Liver (tissue), 9 donors: ENCODE data around the gene ADAMTS2. TPM values are rescaled to one million over a fixed set of nuclear protein-coding genes. Genes with fewer than 3 reads are reported as not detected.

Experiments
- DNase-seq: peaks from one replicate; pipeline ENCODE4 v3.0.0-alpha.2; 2017; ENCODE audit warnings: low spot score
- H3K27ac ChIP-seq, 2 donors: one replicate each; pipeline ENCODE4 v1.7.0; 2013; ENCODE audit warnings: inconsistent platforms in 2 of 2, low read length in 2 of 2, control low read depth in 1 of 2, low read depth in 1 of 2, mild to moderate bottlenecking in 1 of 2
- H3K27me3 ChIP-seq, 4 donors: one replicate each; pipeline versions ENCODE4 v1.6.1 to v1.7.0; 2013; ENCODE audit warnings: low read length in 3 of 4, inconsistent platforms in 1 of 4, mild to moderate bottlenecking in 1 of 4, moderate library complexity in 1 of 4; ENCODE audit not compliant: control insufficient read depth in 4 of 4, insufficient read depth in 4 of 4
- H3K36me3 ChIP-seq, 4 donors: one replicate each; pipeline versions ENCODE4 v1.6.1 to v1.7.0; 2013; ENCODE audit warnings: low read length in 3 of 4, mild to moderate bottlenecking in 3 of 4, low read depth in 1 of 4, moderate library complexity in 1 of 4; ENCODE audit not compliant: control insufficient read depth in 4 of 4, insufficient read depth in 3 of 4
- H3K4me1 ChIP-seq, 4 donors: one replicate each; pipeline versions ENCODE4 v1.6.1 to v1.7.0; 2013; ENCODE audit warnings: low read length in 3 of 4, mild to moderate bottlenecking in 3 of 4, moderate library complexity in 1 of 4; ENCODE audit not compliant: control insufficient read depth in 4 of 4, insufficient read depth in 4 of 4
- H3K4me3 ChIP-seq, 3 donors: one replicate each; pipeline versions ENCODE4 v1.6.1 to v1.7.0; 2013; ENCODE audit warnings: low read length in 3 of 3, control low read depth in 1 of 3, low read depth in 1 of 3, mild to moderate bottlenecking in 1 of 3
- H3K9ac ChIP-seq, 2 donors: one replicate each; pipeline ENCODE4 v1.7.0; 2013; ENCODE audit warnings: low read length in 2 of 2, mild to moderate bottlenecking in 2 of 2, moderate library complexity in 2 of 2, control low read depth in 1 of 2, low read depth in 1 of 2
- H3K9me3 ChIP-seq, 4 donors: one replicate each; pipeline versions ENCODE4 v1.6.1 to v1.7.0; 2013; ENCODE audit warnings: low read length in 3 of 4; ENCODE audit not compliant: control insufficient read depth in 4 of 4
- EGR1 ChIP-seq, 2 donors: IDR thresholded peaks; 2 replicates each; pipeline ENCODE4 v1.6.1; 2016 to 2018; ENCODE audit warnings: antibody characterized with exemption in 2 of 2, low read depth in 2 of 2
- FOXA1 ChIP-seq: IDR thresholded peaks from 2 replicates; pipeline ENCODE4 v1.6.1; 2016; ENCODE audit warnings: antibody characterized with exemption
- FOXA2 ChIP-seq: IDR thresholded peaks from 2 replicates; pipeline ENCODE4 v1.6.1; 2016; ENCODE audit warnings: antibody characterized with exemption
- GABPA ChIP-seq, 2 donors: IDR thresholded peaks in 1 of 2; conservative IDR thresholded peaks in 1 of 2; 2 replicates each; pipeline ENCODE4 v1.6.1; 2016; ENCODE audit warnings: antibody characterized with exemption in 2 of 2, mild to moderate bottlenecking in 1 of 2, moderate library complexity in 1 of 2
- HNF4A ChIP-seq, 2 donors: conservative IDR thresholded peaks; 2 replicates each; pipeline ENCODE4 v1.6.1; 2016; ENCODE audit warnings: antibody characterized with exemption in 2 of 2, mild to moderate bottlenecking in 2 of 2
- HNF4G ChIP-seq: IDR thresholded peaks from 2 replicates; pipeline ENCODE4 v1.6.1; 2016; ENCODE audit warnings: antibody characterized with exemption
- JUND ChIP-seq, 2 donors: IDR thresholded peaks; 2 replicates each; pipeline ENCODE4 v1.6.1; 2016; ENCODE audit warnings: antibody characterized with exemption in 2 of 2
- RAD21 ChIP-seq, 2 donors: IDR thresholded peaks; 2 replicates each; pipeline ENCODE4 v1.6.1; 2016; ENCODE audit warnings: antibody characterized with exemption in 2 of 2, mild to moderate bottlenecking in 2 of 2
- RXRA ChIP-seq, 2 donors: IDR thresholded peaks; 2 replicates each; pipeline ENCODE4 v1.6.1; 2017 to 2018; ENCODE audit warnings: antibody characterized with exemption in 2 of 2, mild to moderate bottlenecking in 1 of 2
- SP1 ChIP-seq: IDR thresholded peaks from 2 replicates; pipeline ENCODE4 v1.6.1; 2018; ENCODE audit warnings: antibody characterized with exemption, mild to moderate bottlenecking
- TAF1 ChIP-seq: conservative IDR thresholded peaks from 2 replicates; pipeline ENCODE4 v1.6.1; 2016; ENCODE audit warnings: antibody characterized with exemption, mild to moderate bottlenecking
- YY1 ChIP-seq: IDR thresholded peaks from 2 replicates; pipeline ENCODE4 v1.6.1; 2016; ENCODE audit warnings: antibody characterized with exemption, mild to moderate bottlenecking
- WGBS: extraction: QIAGEN DNeasy Blood & Tissue Kit; methylation state at CpG from one replicate; pipeline ENCODE4 v1.1.7; 2013; 5-methylcytosine and 5-hydroxymethylcytosine counted together
- polyA plus RNA-seq, 2 donors: library from polyadenylated mRNA; stranded (reverse) in 1 of 2; unstranded in 1 of 2; fragments of 200-250 nt in 1 of 2; fragments of >200 nt in 1 of 2; fragmentation: Nextera tagmentation in 1 of 2; extraction: Ambion mirVana in 1 of 2; gene quantifications; one replicate each; pipeline versions ENCODE4 v1.2.1 to v1.2.3, GENCODE V29; 2013 to 2015
- total RNA-seq, 2 donors: library from RNA; depleted of rRNA; stranded (reverse); fragments of >200 nt; gene quantifications; one replicate each; pipeline ENCODE4 v1.2.3, GENCODE V29; 2014
- TF ChIP-seq, protein P1 (sequence below): IDR thresholded peaks from 2 replicates; pipeline ENCODE4 v1.6.1; 2016; ENCODE audit warnings: antibody characterized with exemption
- TF ChIP-seq, protein P2 (sequence below): fragments of 150-350 bp; IDR thresholded peaks from 2 replicates; pipeline ENCODE4 v1.5.1; 2017; ENCODE audit warnings: improper control_type of control experiment, low read depth, low read length; ENCODE audit not compliant: missing input control
- TF ChIP-seq, protein P3 (sequence below): IDR thresholded peaks from 2 replicates; pipeline ENCODE4 v1.6.1; 2016; ENCODE audit warnings: antibody characterized with exemption
- donor health status: healthy.
- donor health status: healthy.
- donor health status: healthy.
- donor health status: healthy.
- donor health status: healthy.

The ADAMTS2 gene
- total and polyA plus RNA-seq, 4 donors = 2.7 to 24.3 (median 12.0) TPM

GRCh38 chr5:179361037-179361603, 15.9 kb upstream of the ADAMTS2 start:
- WGBS = 67% methylated on average over 16 of the region's 16 CpGs
- Histone ChIP-seq H3K4me3 (no peak overlapping the region), H3K9me3 (peaks cover 0 to 13% (median 6%) of the 10 kb centered on the region in 4 donors), H3K4me1 (no peaks in the 10 kb centered on the region), H3K27ac (no peak overlapping the region), H3K36me3 (no peaks in the 10 kb centered on the region), H3K9ac (no peak overlapping the region), H3K27me3 (no peaks in the 10 kb centered on the region)
- DNase-seq = no peak
- no peak for TF ChIP-seq TAF1
- no peak for TF ChIP-seq HNF4A (conservative IDR thresholded peaks at IDR 0.05)
- TF ChIP-seq RAD21 (IDR thresholded peaks at IDR 0.05) = no peak
- TF ChIP-seq JUND (IDR thresholded peaks at IDR 0.05) = no peak
- TF ChIP-seq, protein P1, sequence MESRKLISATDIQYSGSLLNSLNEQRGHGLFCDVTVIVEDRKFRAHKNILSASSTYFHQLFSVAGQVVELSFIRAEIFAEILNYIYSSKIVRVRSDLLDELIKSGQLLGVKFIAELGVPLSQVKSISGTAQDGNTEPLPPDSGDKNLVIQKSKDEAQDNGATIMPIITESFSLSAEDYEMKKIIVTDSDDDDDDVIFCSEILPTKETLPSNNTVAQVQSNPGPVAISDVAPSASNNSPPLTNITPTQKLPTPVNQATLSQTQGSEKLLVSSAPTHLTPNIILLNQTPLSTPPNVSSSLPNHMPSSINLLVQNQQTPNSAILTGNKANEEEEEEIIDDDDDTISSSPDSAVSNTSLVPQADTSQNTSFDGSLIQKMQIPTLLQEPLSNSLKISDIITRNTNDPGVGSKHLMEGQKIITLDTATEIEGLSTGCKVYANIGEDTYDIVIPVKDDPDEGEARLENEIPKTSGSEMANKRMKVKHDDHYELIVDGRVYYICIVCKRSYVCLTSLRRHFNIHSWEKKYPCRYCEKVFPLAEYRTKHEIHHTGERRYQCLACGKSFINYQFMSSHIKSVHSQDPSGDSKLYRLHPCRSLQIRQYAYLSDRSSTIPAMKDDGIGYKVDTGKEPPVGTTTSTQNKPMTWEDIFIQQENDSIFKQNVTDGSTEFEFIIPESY = no peak
- no peak for TF ChIP-seq FOXA1
- TF ChIP-seq EGR1 (IDR thresholded peaks at IDR 0.05; ENCODE audit: low read depth in 2 of 2) = no peak
- no peak for TF ChIP-seq HNF4G
- TF ChIP-seq GABPA (IDR thresholded peaks at IDR 0.05 in 1 of 2, conservative IDR thresholded peaks at IDR 0.05 in 1 of 2) = no peak
- TF ChIP-seq, protein P2, sequence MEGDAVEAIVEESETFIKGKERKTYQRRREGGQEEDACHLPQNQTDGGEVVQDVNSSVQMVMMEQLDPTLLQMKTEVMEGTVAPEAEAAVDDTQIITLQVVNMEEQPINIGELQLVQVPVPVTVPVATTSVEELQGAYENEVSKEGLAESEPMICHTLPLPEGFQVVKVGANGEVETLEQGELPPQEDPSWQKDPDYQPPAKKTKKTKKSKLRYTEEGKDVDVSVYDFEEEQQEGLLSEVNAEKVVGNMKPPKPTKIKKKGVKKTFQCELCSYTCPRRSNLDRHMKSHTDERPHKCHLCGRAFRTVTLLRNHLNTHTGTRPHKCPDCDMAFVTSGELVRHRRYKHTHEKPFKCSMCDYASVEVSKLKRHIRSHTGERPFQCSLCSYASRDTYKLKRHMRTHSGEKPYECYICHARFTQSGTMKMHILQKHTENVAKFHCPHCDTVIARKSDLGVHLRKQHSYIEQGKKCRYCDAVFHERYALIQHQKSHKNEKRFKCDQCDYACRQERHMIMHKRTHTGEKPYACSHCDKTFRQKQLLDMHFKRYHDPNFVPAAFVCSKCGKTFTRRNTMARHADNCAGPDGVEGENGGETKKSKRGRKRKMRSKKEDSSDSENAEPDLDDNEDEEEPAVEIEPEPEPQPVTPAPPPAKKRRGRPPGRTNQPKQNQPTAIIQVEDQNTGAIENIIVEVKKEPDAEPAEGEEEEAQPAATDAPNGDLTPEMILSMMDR = no peak
- TF ChIP-seq, protein P3, sequence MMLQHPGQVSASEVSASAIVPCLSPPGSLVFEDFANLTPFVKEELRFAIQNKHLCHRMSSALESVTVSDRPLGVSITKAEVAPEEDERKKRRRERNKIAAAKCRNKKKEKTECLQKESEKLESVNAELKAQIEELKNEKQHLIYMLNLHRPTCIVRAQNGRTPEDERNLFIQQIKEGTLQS = no peak
- TF ChIP-seq FOXA2 = no peak

GRCh38 chr5:179357031-179357430, 11.8 kb upstream of the ADAMTS2 start:
- TF ChIP-seq FOXA1 = no peak
- no peak for TF ChIP-seq SP1
- TF ChIP-seq YY1 = no peak
- no peak for TF ChIP-seq RXRA (IDR thresholded peaks at IDR 0.05)
- no peak for TF ChIP-seq RAD21 (IDR thresholded peaks at IDR 0.05)
- TF ChIP-seq, protein P2 = no peak
- no peak for TF ChIP-seq HNF4A (conservative IDR thresholded peaks at IDR 0.05)
- TF ChIP-seq, protein P3 = no peak
- no peak for TF ChIP-seq TAF1
- no peak for TF ChIP-seq EGR1 (IDR thresholded peaks at IDR 0.05; ENCODE audit: low read depth in 2 of 2)
- TF ChIP-seq, protein P1 = no peak
- TF ChIP-seq JUND (IDR thresholded peaks at IDR 0.05) = no peak
- Histone ChIP-seq H3K9ac (no peak overlapping the region), H3K4me3 (no peak overlapping the region), H3K27me3 (no peaks in the 10 kb centered on the region), H3K36me3 (no peaks in the 10 kb centered on the region), H3K27ac (no peak overlapping the region), H3K9me3 (peaks cover 0 to 4% (median 1%) of the 10 kb centered on the region in 4 donors), H3K4me1 (no peaks in the 10 kb centered on the region)
- WGBS = 41% methylated on average over 7 of the region's 7 CpGs
- DNase-seq = no peak
